GM19468 (cell line): Measurements from ENCODE around the gene CDK17.

Source experiments
- ATAC-seq: cut with Tn5 transposase; IDR thresholded peaks from one replicate; pipeline ENCODE4 v1.9.1; 2021; ENCODE audit warnings: mild to moderate bottlenecking, moderate library complexity, moderate number of reproducible peaks; ENCODE audit not compliant: unreplicated experiment; ENCODE audit errors: extremely low read depth

Gene CDK17

GRCh38 chr12:96285158-96285557 lies 115.1 kb downstream of the CDK17 start:
- ATAC-seq: no peak

GRCh38 chr12:96274331-96274730 lies 125.9 kb downstream of the CDK17 start:
- peak; percentile 9 for ATAC-seq

DNA sequence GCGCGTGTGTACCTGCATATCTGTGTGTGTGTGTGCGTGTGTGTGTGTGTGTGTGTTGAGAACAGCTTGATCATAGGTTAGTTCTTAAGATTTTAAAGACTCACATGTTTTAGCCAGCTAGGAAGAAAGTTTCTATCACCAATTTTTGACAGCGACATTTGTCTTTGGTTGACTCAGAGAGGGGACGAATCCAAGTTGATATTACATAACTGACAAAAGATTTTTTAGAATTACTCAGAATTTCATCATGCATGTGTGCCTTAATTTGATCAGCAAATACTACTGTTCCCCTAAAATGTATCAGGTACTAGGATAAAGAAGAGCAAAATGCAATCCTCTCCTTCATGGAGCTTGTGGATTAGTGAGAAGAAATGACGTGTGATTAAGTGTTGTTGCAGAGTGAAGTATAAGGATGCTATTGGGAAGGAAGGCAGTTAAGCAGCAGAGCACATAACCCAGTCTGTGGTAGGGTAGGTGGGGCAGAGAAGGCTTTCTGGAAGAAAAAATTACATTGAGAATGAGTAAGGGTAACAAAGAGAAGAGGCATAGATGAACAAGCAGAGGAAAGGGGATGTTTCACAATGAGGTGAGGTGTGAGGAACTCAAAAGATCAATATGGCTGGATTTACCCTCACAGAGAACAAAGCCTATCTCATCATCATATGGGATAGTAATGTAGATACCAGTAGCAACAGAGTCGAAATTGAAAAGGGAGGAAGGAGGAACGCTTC lies 128.6 kb downstream of the CDK17 start:
- ATAC-seq: no peak

GRCh38 chr12:96266238-96266637 lies 134.0 kb downstream of the CDK17 start:
- no peak for ATAC-seq

GRCh38 chr12:96265836-96266235 lies 134.4 kb downstream of the CDK17 start:
- ATAC-seq: no peak

DNA sequence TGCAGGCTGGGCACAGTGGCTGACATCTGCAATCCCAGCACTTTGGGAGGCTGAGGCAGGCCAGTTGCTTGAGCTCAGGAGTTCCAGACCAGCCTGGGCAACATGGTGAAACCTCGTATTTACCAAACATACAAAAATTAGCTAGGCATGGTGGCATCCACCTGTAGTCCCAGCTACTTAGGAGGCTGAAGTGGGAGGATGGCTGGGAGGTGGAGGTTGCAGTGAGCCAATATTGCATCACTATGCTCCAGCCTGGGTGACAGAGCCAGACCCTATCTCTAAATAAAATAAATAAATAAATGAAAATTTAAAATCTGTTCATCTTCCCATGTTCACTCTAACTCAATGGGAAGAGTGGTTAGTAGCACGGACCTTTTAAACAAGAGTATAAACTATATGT lies 134.8 kb downstream of the CDK17 start:
- ATAC-seq: no peak

GRCh38 chr12:96263449-96263902 lies 136.8 kb downstream of the CDK17 start:
- ATAC-seq: no peak

DNA sequence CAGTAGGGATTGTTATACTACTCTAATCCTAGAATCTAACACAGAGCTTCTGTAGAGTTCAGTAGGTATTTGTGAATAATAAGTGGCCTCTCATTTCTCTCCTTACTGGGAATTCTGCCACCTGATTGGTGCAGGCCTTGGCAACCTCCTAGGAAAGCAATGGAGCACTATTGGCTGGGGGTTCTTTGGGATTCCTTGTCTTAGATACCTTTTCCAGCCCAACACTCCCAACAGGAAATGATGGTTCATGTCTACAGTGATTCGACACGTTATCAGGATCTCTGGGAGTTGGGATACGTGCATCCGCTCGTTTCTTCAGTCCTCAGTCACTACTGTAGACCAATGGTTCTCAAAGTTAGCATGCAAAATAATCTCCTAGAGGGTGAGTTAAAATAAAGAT lies 138.7 kb downstream of the CDK17 start:
- ATAC-seq: no peak

GRCh38 chr12:96260644-96261043 lies 139.6 kb downstream of the CDK17 start:
- ATAC-seq: no peak

GRCh38 chr12:96260231-96260630 lies 140.0 kb downstream of the CDK17 start:
- no peak for ATAC-seq

GRCh38 chr12:96258104-96258961 lies 141.9 kb downstream of the CDK17 start:
- ATAC-seq: no peak

DNA sequence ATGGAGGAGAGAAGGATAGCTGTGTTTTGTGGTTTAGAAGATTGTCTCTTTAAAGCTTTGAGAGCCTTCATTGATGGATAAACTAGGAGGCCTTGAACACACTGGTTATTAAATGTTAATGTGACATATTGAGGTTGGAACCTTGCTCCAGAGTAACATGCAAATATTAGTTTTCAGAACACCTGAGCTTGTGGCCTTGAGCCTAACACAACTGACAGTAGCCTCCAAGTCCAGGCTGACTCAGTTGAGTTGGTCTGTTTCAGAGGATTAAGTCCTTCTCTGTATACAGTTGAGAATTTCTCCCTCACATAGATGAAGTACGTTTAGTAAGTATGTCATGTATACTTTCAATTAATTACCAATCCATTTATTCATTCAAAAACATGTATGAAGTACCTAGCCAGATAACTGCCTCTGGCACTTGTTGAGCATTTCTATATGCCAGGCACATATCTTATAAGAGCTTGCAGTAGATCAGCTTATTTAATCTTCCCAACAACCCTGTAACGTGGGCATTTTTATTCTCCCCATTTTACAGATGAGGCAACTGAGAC lies 142.6 kb downstream of the CDK17 start:
- no peak for ATAC-seq

- ATAC-seq: no peak
These were observed 143.4 kb downstream of the CDK17 start for GRCh38 chr12:96256672-96257361.

DNA sequence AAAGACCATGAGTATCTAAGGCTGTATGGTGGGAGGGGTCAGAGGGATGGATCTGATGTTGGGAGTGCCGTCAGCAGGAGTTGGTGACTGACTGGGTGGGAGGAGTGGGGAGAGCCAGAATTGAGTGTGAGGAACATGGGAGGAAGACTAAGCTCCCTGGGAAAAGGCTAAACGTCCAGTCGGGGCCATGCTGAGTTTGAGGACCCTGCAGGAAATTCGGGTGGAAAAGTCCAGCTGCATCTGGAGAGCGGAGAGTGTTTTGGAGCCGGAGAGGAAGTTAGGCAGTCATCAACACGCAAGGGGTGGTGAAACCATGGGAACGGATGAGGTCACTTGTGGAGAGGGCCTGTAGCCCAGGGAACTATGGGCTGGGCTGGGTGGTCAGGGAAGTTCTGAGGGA lies 145.2 kb downstream of the CDK17 start:
- no peak for ATAC-seq

- ATAC-seq: no peak
These were observed 150.0 kb downstream of the CDK17 start for GRCh38 chr12:96250119-96250685.

- no peak for ATAC-seq
These were observed 150.8 kb downstream of the CDK17 start for GRCh38 chr12:96249196-96250118.

GRCh38 chr12:96248136-96248931 lies 151.9 kb downstream of the CDK17 start:
- ATAC-seq: no peak

DNA sequence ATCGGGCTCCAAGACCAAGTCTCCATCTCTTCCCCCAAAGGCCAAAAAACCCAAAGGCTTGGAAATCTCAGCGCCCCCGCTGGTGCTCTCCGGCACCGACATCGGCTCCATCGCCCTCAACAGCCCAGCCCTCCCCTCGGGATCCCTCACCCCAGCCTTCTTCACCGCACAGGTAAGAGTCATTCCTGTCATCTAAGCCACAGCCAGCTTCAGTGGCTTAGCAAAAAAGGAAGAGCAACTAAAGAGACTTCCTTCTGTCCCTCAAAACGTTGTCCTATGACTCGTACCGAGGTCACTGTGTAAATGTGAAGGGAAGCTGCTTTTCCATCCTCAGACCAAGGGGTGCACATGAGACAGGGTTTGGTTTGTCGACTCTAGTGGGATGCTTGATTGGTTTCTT lies 152.7 kb downstream of the CDK17 start:
- ATAC-seq: no peak
